Right renal pelvis (tissue), 4 donors: ENCODE measurements around the gene LYRM9. TPM values are rescaled to one million over a fixed set of nuclear protein-coding genes. Genes with fewer than 3 reads are reported as not detected.
"Not testable (repeated sequence)": the region's sequence is repeated elsewhere in the genome, so short reads cannot be mapped to it uniquely, and the experiment has no call there.

Experiments
- DNase-seq, 4 donors: peaks; one replicate each; pipeline ENCODE4 v3.0.0-alpha.2; 2013; ENCODE audit warnings: low read depth in 4 of 4, low spot score in 3 of 4, missing footprints in 1 of 4
- polyA plus RNA-seq, 4 donors: library from polyadenylated mRNA; unstranded; fragments of 120-200 nt; gene quantifications; one replicate each; pipeline ENCODE4 v1.2.1, GENCODE V29; 2013; ENCODE audit not compliant: insufficient read length in 4 of 4

The LYRM9 gene
- polyA plus RNA-seq = 10 to 100 TPM; 21.7 to 25.1 (median 23.9) TPM

DNA sequence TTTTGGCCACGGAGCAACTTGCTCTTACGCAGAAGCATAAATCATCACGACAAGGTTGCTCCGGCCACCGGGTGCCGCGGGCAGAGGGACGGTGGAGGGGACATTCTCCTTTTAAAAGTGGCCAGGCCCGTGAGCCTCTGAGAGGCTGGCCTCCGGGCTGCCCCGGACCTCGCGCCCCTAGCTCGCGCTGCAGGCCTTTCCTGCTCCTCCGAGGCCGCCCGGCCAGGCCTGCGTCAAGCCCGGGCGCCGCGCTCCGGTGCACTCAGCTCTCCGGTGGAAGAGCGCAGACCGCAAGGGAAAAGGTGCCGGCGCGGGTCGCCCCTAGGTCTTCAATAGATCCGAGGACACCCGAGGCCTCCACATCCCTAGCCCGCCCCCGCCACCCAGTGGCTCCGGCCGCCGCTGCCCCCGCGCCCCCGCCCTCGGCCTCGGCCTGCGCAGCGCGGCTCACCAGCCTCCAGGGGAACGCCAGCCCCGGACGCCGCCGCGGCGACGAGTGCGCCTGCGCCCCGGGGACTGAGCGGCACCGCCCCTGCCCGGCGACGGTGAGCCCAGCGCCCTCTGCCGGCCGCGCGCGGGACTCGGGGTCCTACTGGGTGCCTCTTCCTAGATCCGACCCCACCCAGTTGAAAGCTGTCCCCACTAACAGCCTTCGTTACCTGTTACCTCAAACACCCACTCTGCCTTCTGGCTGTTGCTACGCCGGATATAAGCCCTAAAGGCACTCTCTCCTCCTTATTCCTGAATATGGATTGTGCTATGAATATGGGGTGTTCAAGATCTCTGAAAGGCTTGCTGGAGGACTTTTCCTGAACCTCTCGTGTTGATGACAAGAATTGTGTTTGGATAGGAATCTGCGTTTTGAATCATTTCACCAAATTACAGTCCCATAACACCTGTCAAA, at the start of gene LYRM9:
Gene LYRM9, minus strand, starts transcription at position 500 of the 904 bp plus-strand sequence. CDS start 10,671 bp downstream, outside the sequence.
- DNase-seq = peak; percentile 74 to 80 (median 77)

DNA sequence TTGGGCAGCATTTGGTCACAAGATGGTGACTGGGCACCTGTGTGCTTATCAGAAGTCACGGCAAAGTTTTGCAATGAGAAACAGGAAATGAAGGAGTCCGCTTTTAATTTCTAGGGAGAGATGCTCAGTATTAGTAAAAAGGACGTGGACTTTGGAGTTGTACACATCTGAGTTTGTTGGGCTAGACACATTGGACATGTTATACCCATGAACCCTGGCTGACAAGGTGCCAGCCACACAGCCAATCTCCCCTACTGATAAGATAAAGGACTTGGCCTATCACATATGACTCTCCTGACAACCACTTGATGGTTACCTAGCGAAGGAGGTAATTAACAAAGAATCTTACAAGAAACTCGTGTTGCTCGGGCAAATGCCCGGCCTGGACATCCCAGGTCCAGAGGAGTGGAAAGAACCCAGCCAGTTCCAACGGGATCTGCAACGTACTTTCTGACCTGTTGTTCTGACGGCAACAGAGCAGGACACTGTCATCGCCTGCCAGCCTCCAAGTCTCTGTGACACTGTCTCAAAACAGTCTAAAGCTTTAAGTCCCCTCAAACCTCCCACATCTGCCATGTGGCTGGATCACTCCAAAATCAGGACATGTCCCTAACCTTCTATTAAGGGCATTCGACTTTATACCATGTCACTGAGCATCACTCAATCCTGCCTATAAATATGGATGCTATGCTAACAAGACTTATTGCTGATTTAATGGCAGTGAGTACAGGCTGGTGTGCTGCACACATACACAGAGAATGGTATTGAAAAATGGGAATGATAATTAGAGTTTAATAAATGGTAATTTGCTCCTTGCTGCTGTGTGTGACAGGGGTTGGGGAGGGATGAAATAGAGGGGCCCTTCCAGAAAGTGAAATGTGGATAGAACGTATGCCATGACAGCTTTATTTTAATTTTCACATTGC, 47.6 kb upstream of the LYRM9 start:
- no peak for DNase-seq

GRCh38 chr17:27939474-27940465, 46.6 kb upstream of the LYRM9 start:
- no peak for DNase-seq

DNA sequence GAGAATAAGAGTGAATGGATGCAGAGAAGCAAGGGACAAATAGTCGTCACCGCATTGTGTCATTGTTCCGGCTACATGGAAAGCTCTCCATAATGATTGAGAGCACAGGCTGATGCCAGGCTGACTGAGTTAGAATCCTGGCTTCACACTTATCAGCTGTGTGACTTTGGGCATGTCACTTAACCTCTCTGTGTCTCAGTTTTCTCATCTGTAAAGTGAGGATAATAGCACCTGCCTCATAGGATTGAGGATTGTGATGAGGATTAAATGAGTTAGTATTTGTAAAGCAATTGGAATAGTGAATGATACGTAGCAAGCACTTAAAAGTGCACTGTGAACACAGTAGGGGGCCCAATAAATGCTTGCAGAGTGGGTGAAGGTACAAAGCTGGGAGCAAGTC, 45.7 kb upstream of the LYRM9 start:
- no peak for DNase-seq

DNA sequence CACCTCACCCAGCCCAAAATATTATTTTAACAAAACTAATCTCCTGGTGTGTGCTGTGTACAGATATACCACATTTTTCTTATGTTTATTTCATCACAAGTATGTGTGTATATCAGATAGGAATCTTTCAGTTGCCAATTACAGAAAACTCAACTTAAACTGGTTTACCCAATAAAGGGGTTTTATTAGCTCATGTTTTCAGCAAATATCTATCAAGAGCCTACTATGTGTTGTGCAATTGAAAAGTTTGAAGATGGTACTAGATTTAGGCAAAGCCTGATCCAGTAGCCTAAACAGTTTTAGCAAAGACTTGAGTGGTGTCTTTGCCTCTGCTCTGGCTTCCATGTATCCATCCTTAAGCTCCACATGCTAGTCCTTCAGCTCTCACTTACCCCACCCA, 45.1 kb upstream of the LYRM9 start:
- no peak for DNase-seq

GRCh38 chr17:27937025-27937546, 43.9 kb upstream of the LYRM9 start:
- no peak for DNase-seq

GRCh38 chr17:27930000-27930399, 36.8 kb upstream of the LYRM9 start:
- DNase-seq = no peak

DNA sequence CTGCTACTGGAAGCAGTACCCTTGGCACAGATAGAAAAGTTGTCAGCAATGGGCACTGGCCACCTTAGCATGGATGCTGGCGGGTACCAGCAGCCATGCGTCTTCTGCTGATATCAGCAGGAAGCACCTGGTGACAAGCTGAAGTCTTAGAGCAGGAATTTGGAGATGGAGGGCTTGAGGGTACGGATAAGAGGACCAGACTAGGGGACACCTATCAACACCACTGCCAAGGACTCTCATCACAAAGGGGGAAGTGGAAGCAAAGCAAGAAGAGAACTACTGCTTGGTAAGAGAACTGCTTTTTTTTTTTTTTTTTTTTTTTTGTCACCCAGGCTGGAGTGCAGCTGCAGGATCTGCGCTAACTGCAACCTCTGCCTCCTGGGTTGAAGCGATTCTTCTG, 35.4 kb upstream of the LYRM9 start:
- no peak for DNase-seq

GRCh38 chr17:27927781-27928180, 34.6 kb upstream of the LYRM9 start:
- no peak for DNase-seq

DNA sequence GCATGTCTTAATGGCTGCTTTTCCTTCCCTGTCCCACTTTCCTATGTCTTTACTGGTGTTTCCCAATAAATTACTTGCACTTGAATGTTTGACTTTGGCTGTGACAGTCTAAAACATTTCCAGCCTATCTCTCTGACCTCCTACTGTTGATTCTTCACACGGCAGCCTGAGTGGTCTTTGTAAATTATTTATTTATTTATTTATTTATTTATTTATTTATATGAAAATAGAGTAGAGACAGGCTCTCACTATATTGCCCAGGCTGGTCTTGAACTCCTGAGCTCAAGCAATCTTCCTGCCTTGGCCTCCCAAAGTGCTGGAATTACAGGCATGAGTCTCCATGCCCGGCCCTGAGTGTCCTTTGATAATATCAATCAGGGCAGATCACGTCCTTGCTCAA, 28.4 kb upstream of the LYRM9 start:
- DNase-seq = no peak

- DNase-seq = no peak
Measured at GRCh38 chr17:27921077-27921476, 27.9 kb upstream of the LYRM9 start.

- DNase-seq = no peak
Measured at GRCh38 chr17:27920569-27920968, 27.4 kb upstream of the LYRM9 start.

GRCh38 chr17:27919079-27919478, 25.9 kb upstream of the LYRM9 start:
- no peak for DNase-seq

DNA sequence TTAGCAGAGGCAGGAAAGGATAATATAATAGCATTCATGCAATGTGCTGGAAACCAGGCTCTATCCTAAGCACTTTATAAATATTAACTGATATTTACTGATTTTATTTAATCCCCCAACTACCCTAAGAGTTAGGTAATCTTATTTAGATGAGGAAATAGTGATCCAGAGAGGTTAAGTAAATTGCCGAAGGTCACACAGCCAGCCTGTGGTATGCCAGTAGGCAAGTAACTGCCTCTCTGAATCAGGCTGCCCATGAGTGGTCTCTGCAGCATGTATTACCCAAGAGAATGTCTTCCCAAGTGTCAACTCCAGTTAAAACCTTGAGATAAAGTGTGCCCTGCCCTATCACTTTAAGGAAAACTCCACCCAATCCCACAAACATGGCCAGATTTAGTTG, 25.3 kb upstream of the LYRM9 start:
- DNase-seq = no peak

GRCh38 chr17:27917000-27917399, 23.8 kb upstream of the LYRM9 start:
- DNase-seq = no peak

DNA sequence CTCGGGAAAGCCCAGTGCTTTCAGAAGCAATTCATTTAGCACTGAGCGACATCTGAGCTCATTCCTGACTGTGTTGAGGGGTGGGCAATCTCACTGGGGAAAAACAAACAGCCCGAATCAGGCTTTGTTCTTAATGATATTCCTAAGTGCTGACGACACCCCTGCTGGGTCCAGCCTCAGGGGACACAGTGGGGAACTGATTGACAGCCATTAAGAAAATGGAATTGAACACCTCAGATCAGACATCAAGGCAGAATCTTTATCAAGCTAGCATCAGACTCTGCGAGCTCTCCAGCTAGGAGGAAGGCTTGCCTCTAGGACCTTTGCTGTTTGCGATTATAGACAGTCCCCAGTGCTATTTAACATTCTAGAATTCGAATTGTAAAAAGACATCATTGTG, 22.5 kb upstream of the LYRM9 start:
- no peak for DNase-seq

- DNase-seq = no peak
Measured at GRCh38 chr17:27914382-27914781, 21.2 kb upstream of the LYRM9 start.

DNA sequence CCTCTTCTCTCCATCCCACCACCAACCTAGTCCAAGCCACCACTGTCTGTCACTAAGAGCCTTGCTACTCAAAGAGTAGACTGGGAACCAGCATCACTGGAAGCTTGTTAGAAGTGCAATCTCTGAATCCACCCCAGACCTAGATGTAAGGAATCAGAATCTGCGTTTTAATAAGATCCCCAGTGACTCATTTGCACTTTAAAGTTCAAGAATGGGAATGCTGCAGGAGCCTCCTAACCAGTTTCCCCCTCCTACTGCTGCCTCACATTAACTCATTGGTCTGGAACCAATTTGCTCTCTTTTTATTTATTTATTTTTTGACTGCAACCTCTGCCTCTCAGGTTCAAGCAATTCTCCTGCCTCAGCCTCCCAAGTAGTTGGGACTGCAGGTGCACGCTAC, 19.8 kb upstream of the LYRM9 start:
- DNase-seq = no peak

DNA sequence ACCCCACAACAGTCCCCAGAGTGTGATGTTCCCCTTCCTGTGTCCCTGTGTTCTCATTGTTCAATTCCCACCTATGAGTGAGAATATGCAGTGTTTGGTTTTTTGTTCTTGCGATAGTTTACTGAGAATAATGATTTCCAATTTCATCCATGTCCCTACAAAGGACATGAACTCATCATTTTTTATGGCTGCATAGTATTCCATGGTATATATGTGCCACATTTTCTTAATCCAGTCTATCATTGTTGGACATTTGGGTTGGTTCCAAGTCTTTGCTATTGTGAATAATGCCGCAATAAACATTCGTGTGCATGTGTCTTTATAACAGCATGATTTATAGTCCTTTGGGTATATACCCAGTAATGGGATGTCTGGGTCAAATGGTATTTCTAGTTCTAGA, 19.1 kb upstream of the LYRM9 start:
- DNase-seq = not testable (repeated sequence)

GRCh38 chr17:27907976-27908558, 14.9 kb upstream of the LYRM9 start:
- no peak for DNase-seq
